Activated gamma-delta T cell treated with Interleukin-2 at 50 U/mL for 16 hours (primary cell): ENCODE measurements around the gene PDS5B.
"Not testable (repeated sequence)": the region's sequence is repeated elsewhere in the genome, so short reads cannot be mapped to it uniquely, and the experiment has no call there.

Experiments
- DNase-seq: peaks from one replicate; pipeline ENCODE4 v3.0.0-alpha.2; 2020

Gene PDS5B

GRCh38 chr13:32821149-32821688 lies 235.0 kb downstream of the PDS5B start:
- no peak for DNase-seq

GRCh38 chr13:32822771-32823170 lies 236.5 kb downstream of the PDS5B start:
- no peak for DNase-seq

- DNase-seq, result no peak
These were observed 237.3 kb downstream of the PDS5B start for GRCh38 chr13:32823597-32823996.

GRCh38 chr13:32824061-32824460 lies 237.8 kb downstream of the PDS5B start:
- no peak for DNase-seq

- no peak for DNase-seq
These were observed 238.4 kb downstream of the PDS5B start for GRCh38 chr13:32824675-32825074.

GRCh38 chr13:32825481-32825880 lies 239.2 kb downstream of the PDS5B start:
- DNase-seq, result no peak

GRCh38 chr13:32826372-32826771 lies 240.1 kb downstream of the PDS5B start:
- not testable (repeated sequence) for DNase-seq
